ENCODE data around the gene GTPBP10. TPM values are rescaled to one million over a fixed set of nuclear protein-coding genes. Genes with fewer than 3 reads are reported as not detected.

GTPBP10 gene
- total RNA-seq, result 24.7 TPM

DNA sequence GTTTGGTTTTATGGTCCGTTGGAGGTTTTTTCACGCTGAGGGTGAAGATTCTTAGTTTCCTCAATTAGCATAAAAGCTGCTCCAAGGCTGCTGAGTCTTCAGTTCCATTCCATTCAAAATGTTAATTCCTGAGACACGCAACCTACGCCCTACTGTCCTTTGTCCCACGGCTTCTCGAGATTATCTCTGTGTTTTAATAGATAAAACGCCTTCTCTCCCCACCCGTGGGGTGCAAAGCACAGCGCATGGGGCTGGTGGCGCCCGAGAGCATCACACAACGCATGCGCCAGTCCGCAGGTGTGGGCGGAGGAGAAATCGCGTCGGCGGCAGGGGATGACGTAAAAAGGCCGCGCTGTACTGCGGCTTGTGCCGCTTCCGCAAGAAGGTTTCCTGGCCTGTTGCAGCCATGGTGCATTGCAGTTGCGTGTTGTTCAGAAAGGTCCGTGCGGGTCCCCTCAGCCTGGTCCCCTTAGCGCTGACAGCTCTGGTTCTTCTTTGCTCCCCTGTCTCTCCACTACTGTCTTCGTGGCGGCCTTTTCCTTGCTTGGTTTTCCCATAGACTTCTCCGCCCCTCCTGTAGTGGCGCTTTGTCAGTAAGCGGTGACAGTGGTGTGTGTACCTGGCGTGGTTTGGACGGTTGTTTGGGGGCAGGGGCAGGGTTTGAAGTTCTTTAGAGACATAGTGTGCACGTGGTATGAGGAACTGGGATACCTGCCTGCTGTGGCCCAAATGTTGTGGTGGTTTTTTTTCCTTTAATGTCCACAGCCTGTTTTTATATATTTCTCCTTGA lies at the start of gene GTPBP10:
GTPBP10 (plus strand) TSS at position 381 of the 790 bp plus-strand sequence; CDS start at position 407, 26 bp downstream.

GRCh38 chr7:90320801-90321494 lies 25.6 kb upstream of the GTPBP10 start, which contains the start of gene FAM237B:
Gene FAM237B (minus strand): TSS chr7:90321304. CDS start chr7:90319748, 1,556 bp downstream.

DNA sequence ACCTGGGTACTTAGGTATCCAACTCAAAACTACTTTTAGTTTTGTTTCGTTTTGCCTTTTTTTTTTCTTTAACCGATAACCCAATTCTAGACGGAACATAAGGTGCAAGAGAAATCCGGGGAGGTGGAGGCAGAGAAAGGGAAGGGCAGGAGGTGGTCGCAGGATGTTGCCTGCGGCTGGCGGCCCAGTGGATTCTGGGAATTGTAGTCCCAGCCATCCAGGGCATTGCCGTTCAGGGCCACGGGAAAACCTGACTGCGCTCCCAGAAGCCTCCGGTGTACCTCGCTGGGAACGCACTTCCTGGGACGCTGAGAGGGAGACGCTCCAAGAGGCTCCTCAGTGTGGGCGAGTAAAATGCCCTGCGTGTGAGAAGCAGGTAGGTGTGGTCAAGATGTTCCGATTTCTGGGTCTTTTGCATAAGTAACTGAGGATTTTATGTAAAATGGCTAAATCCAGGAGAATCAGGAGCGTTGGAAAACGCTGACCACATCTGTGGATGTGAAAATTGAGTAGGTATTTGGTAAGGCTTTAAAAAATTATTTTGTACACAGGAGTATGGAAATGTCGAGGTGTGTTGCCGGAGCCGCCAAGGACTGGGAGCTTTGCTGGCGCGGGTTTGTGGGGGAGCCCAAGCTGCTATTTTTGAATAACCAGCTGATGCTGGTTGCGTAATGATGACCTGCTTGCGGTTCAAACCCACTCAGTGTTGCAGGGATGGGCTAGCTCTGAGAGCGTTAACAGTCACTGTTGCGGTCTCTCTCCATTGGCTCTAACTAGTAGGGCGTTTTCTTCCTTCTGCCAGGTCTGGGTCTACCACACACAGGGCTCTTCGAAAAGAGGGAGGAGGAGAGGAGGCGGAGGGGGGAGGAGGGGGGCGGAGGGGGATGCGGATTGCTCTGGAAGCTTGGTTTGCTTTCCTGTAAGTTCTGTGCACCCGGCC lies 56.9 kb downstream of the GTPBP10 start, which contains the start of gene CLDN12:
CLDN12 (plus strand) TSS at position 288 of the 940 bp plus-strand sequence. CDS start 9,216 bp downstream, outside the sequence.

Other genes starting within 250 kb of the GTPBP10 start
- not detected for gene STEAP1, start 192.2 kb upstream of the GTPBP10 start, total RNA-seq
- gene STEAP2, start 135.0 kb upstream of the GTPBP10 start, total RNA-seq, result 2.8 TPM
- gene CFAP69, start 101.5 kb upstream of the GTPBP10 start, total RNA-seq, result 9.1 TPM
- gene FAM237B, start 25.4 kb upstream of the GTPBP10 start, total RNA-seq, result not detected
- gene CLDN12, start 56.7 kb downstream of the GTPBP10 start, total RNA-seq, result 54.5 TPM
- not detected for gene PTTG1IP2, start 122.9 kb downstream of the GTPBP10 start, total RNA-seq
- 115 TPM for gene CDK14, start 249.6 kb downstream of the GTPBP10 start, total RNA-seq